T-helper 1 cell treated with Interleukin-12 subunit alpha and Interleukin-12 subunit beta and Interleukin-4 antibody, amounts not matched to agents 30 μg/mL and 1 μg/mL, for 36 hours (primary cell): Measurements from ENCODE around the gene SLC44A1.

ENCODE experiments used
- H3K27ac Mint-ChIP-seq: one replicate; pipeline ENCODE4 v1.8.0; 2021; ENCODE audit warnings: mild to moderate bottlenecking, mixed read lengths
- H3K27me3 Mint-ChIP-seq: one replicate; pipeline ENCODE4 v1.8.0; 2021; ENCODE audit warnings: low read depth, mixed read lengths
- H3K36me3 Mint-ChIP-seq: one replicate; pipeline ENCODE4 v1.8.0; 2021; ENCODE audit warnings: low read depth, mixed read lengths
- H3K4me1 Mint-ChIP-seq: one replicate; pipeline ENCODE4 v1.8.0; 2021; ENCODE audit warnings: low read depth, mixed read lengths
- H3K4me3 Mint-ChIP-seq: one replicate; pipeline ENCODE4 v1.8.0; 2021; ENCODE audit warnings: mild to moderate bottlenecking, moderate library complexity, mixed read lengths
- H3K9me3 Mint-ChIP-seq: one replicate; pipeline ENCODE4 v1.8.0; 2021; ENCODE audit warnings: mixed read lengths

SLC44A1 gene

GRCh38 chr9:105436783-105437182 lies 192.3 kb downstream of the SLC44A1 start:
- H3K4me1 Mint-ChIP-seq, result no peaks in the 10 kb centered on the region
- no peak overlapping the region for H3K4me3 Mint-ChIP-seq
- H3K27me3 Mint-ChIP-seq, result peaks cover 8% of the 10 kb centered on the region
- H3K27ac Mint-ChIP-seq, result no peak overlapping the region
- H3K36me3 Mint-ChIP-seq, result no peaks in the 10 kb centered on the region
- H3K9me3 Mint-ChIP-seq, result no peaks in the 10 kb centered on the region

- Mint-ChIP-seq H3K4me1 (no peaks in the 10 kb centered on the region), H3K4me3 (no peak overlapping the region), H3K27me3 (peaks cover 8% of the 10 kb centered on the region), H3K9me3 (no peaks in the 10 kb centered on the region), H3K27ac (no peak overlapping the region), H3K36me3 (no peaks in the 10 kb centered on the region)
Observed at GRCh38 chr9:105437704-105438103, 193.3 kb downstream of the SLC44A1 start.

GRCh38 chr9:105438141-105438806 lies 193.8 kb downstream of the SLC44A1 start:
- no peak overlapping the region for H3K27ac Mint-ChIP-seq
- no peaks in the 10 kb centered on the region for H3K36me3 Mint-ChIP-seq
- H3K4me3 Mint-ChIP-seq, result no peak overlapping the region
- H3K27me3 Mint-ChIP-seq, result peaks cover 8% of the 10 kb centered on the region
- no peaks in the 10 kb centered on the region for H3K9me3 Mint-ChIP-seq
- no peaks in the 10 kb centered on the region for H3K4me1 Mint-ChIP-seq

GRCh38 chr9:105439428-105439827 lies 195.0 kb downstream of the SLC44A1 start:
- H3K9me3 Mint-ChIP-seq, result no peaks in the 10 kb centered on the region
- H3K4me1 Mint-ChIP-seq, result no peaks in the 10 kb centered on the region
- H3K36me3 Mint-ChIP-seq, result no peaks in the 10 kb centered on the region
- H3K27me3 Mint-ChIP-seq, result peaks cover 8% of the 10 kb centered on the region
- H3K4me3 Mint-ChIP-seq, result no peak overlapping the region
- no peak overlapping the region for H3K27ac Mint-ChIP-seq

GRCh38 chr9:105441616-105442160 lies 197.2 kb downstream of the SLC44A1 start:
- Mint-ChIP-seq H3K27me3 (peaks cover 8% of the 10 kb centered on the region), H3K27ac (no peak overlapping the region), H3K36me3 (no peaks in the 10 kb centered on the region), H3K9me3 (no peaks in the 10 kb centered on the region), H3K4me3 (no peak overlapping the region), H3K4me1 (no peaks in the 10 kb centered on the region)

GRCh38 chr9:105443121-105443520 lies 198.7 kb downstream of the SLC44A1 start:
- Mint-ChIP-seq H3K27ac (no peak overlapping the region), H3K4me3 (no peak overlapping the region), H3K27me3 (peaks cover 8% of the 10 kb centered on the region), H3K4me1 (peaks cover 5% of the 10 kb centered on the region), H3K9me3 (no peaks in the 10 kb centered on the region), H3K36me3 (no peaks in the 10 kb centered on the region)

- Mint-ChIP-seq H3K9me3 (no peaks in the 10 kb centered on the region), H3K4me1 (peaks cover 11% of the 10 kb centered on the region), H3K36me3 (no peaks in the 10 kb centered on the region), H3K27me3 (peaks cover 9% of the 10 kb centered on the region), H3K4me3 (no peak overlapping the region), H3K27ac (no peak overlapping the region)
Observed at GRCh38 chr9:105444130-105444529, 199.7 kb downstream of the SLC44A1 start.

- Mint-ChIP-seq H3K9me3 (no peaks in the 10 kb centered on the region), H3K4me1 (peaks cover 16% of the 10 kb centered on the region), H3K27me3 (peaks cover 16% of the 10 kb centered on the region), H3K27ac (no peak overlapping the region), H3K4me3 (no peak overlapping the region), H3K36me3 (no peaks in the 10 kb centered on the region)
Observed at GRCh38 chr9:105445203-105445881, 200.9 kb downstream of the SLC44A1 start.

GRCh38 chr9:105447386-105447813 lies 202.9 kb downstream of the SLC44A1 start:
- H3K4me1 Mint-ChIP-seq, result peaks cover 16% of the 10 kb centered on the region
- peak overlapping the region; percentile 85 for H3K4me3 Mint-ChIP-seq
- H3K27ac Mint-ChIP-seq, result peak overlapping the region; percentile 69
- H3K9me3 Mint-ChIP-seq, result no peaks in the 10 kb centered on the region
- H3K27me3 Mint-ChIP-seq, result peaks cover 14% of the 10 kb centered on the region
- H3K36me3 Mint-ChIP-seq, result no peaks in the 10 kb centered on the region

- peak within 1 kb of the TSS; percentile 85 for H3K4me3 Mint-ChIP-seq
- peak within 1 kb of the TSS; percentile 69 for H3K27ac Mint-ChIP-seq
- peaks cover 14% of the 10 kb centered on the region for H3K27me3 Mint-ChIP-seq
- no peaks in the 10 kb centered on the region for H3K9me3 Mint-ChIP-seq
- H3K36me3 Mint-ChIP-seq, result no peaks in the 10 kb centered on the region
- H3K4me1 Mint-ChIP-seq, result peaks cover 17% of the 10 kb centered on the region
Observed at GRCh38 chr9:105447814-105448812, 203.7 kb downstream of the SLC44A1 start, which contains the start of gene FSD1L. Gene FSD1L, plus strand, starts transcription at chr9:105448034. Its CDS starts 187 bp downstream, at chr9:105448221.

GRCh38 chr9:105449081-105449480 lies 204.6 kb downstream of the SLC44A1 start:
- Mint-ChIP-seq H3K9me3 (no peaks in the 10 kb centered on the region), H3K4me1 (peaks cover 17% of the 10 kb centered on the region), H3K27me3 (peaks cover 14% of the 10 kb centered on the region)

GRCh38 chr9:105452185-105452584 lies 207.7 kb downstream of the SLC44A1 start:
- Mint-ChIP-seq H3K4me3 (no peak overlapping the region), H3K9me3 (peaks cover 3% of the 10 kb centered on the region), H3K4me1 (peaks cover 17% of the 10 kb centered on the region), H3K27me3 (peaks cover 14% of the 10 kb centered on the region), H3K36me3 (peaks cover 2% of the 10 kb centered on the region), H3K27ac (no peak overlapping the region)

More at GRCh38 chr9:105449081-105449480, 204.6 kb downstream of the SLC44A1 start:
- Mint-ChIP-seq H3K36me3 (no peaks in the 10 kb centered on the region), H3K27ac (no peak overlapping the region), H3K4me3 (peak overlapping the region; percentile 83)

GRCh38 chr9:105455836-105456475 lies 211.5 kb downstream of the SLC44A1 start:
- Mint-ChIP-seq H3K36me3 (peaks cover 11% of the 10 kb centered on the region), H3K4me3 (no peak overlapping the region), H3K27me3 (no peaks in the 10 kb centered on the region), H3K9me3 (peaks cover 13% of the 10 kb centered on the region), H3K27ac (no peak overlapping the region), H3K4me1 (peaks cover 2% of the 10 kb centered on the region)
